Activated CD4-positive, alpha-beta T cell treated with anti-CD3 and anti-CD28 coated beads, Interleukin-2, amount 50 U/mL, for 24 hours (primary cell): ENCODE measurements around the gene MIER2.

Experiments
- DNase-seq, 2 donors: peaks; one replicate each; pipeline ENCODE4 v3.0.0-alpha.2; 2020; ENCODE audit warnings: low read depth in 1 of 2, low spot score in 1 of 2

MIER2 gene

GRCh38 chr19:335486-336066 lies 9.0 kb downstream of the MIER2 start:
- DNase-seq: no peak

- no peak for DNase-seq
Measured at GRCh38 chr19:335072-335471, 9.5 kb downstream of the MIER2 start.

- DNase-seq: no peak
Measured at GRCh38 chr19:334296-335071, 10.1 kb downstream of the MIER2 start.

- DNase-seq: no peak
Measured at GRCh38 chr19:330503-330902, 14.1 kb downstream of the MIER2 start.

GRCh38 chr19:329876-330275 lies 14.7 kb downstream of the MIER2 start:
- DNase-seq: no peak

GRCh38 chr19:328025-328505 lies 16.5 kb downstream of the MIER2 start:
- DNase-seq: no peak

- no peak for DNase-seq
Measured at GRCh38 chr19:327291-328024, 17.1 kb downstream of the MIER2 start.

- DNase-seq: no peak
Measured at GRCh38 chr19:326871-327270, 17.7 kb downstream of the MIER2 start.

- DNase-seq: no peak
Measured at GRCh38 chr19:325937-326565, 18.5 kb downstream of the MIER2 start.

- no peak for DNase-seq
Measured at GRCh38 chr19:325173-325936, 19.2 kb downstream of the MIER2 start.

- DNase-seq: no peak
Measured at GRCh38 chr19:324716-325115, 19.9 kb downstream of the MIER2 start.

- DNase-seq: no peak
Measured at GRCh38 chr19:322616-323015, 22.0 kb downstream of the MIER2 start.

- DNase-seq: no peak
Measured at GRCh38 chr19:318509-318774, 26.2 kb downstream of the MIER2 start.

- DNase-seq: no peak
Measured at GRCh38 chr19:317710-318508, 26.7 kb downstream of the MIER2 start.

GRCh38 chr19:315811-316210 lies 28.8 kb downstream of the MIER2 start:
- no peak for DNase-seq

GRCh38 chr19:313988-314815 lies 30.4 kb downstream of the MIER2 start:
- DNase-seq: no peak

GRCh38 chr19:313169-313987 lies 31.2 kb downstream of the MIER2 start:
- DNase-seq: no peak

- DNase-seq: no peak
Measured at GRCh38 chr19:311813-312261, 32.8 kb downstream of the MIER2 start.
